GM12878 (cell line): Measurements from ENCODE around the gene CKB. TPM values are rescaled to one million over a fixed set of nuclear protein-coding genes. Genes with fewer than 3 reads are reported as not detected.

Experiments
- ATAC-seq: fragments of 200-7000 bp; cut with Tn5 transposase; 3 replicates; pipeline ENCODE4 v1.9.1; 2020; ENCODE audit warnings: mild to moderate bottlenecking, moderate library complexity
- BruUV-seq: library from RNA; stranded (reverse); fragments of 400-500 nt; replicated peaks from 2 replicates; lab custom pipeline; 2021; lab: Mats Ljungman, UMichigan
- CTCF ChIA-PET: fragments of 300-600 bp; sonication (Branson Sonifier 250); formaldehyde crosslinking; extraction: SDS; loops from one replicate; lab custom pipeline; 2021; ENCODE audit warnings: inconsistent platforms; lab: Yijun Ruan, JAX
- POLR2A ChIA-PET: fragments of 350-600 bp; formaldehyde crosslinking; extraction: SDS; loops from one replicate; lab custom pipeline; 2021; ENCODE audit warnings: inconsistent platforms; lab: Charles Lee
- RAD21 ChIA-PET: fragments of 300-600 bp; sonication (Branson Sonifier 250); formaldehyde crosslinking; loops from one replicate; lab custom pipeline; 2023; ENCODE audit warnings: antibody characterized with exemption; ENCODE audit not compliant: unreplicated experiment; lab: Charles Lee
- SMC1A ChIA-PET: fragments of 300-600 bp; sonication (Branson Sonifier 250); formaldehyde crosslinking; loops from one replicate; lab custom pipeline; 2023; ENCODE audit not compliant: unreplicated experiment, uncharacterized antibody; lab: Charles Lee
- DNase-seq: peaks from one replicate; pipeline ENCODE4 v3.0.0-alpha.2; 2011; ENCODE audit warnings: low read depth, low spot score
- FAIRE-seq: peaks from 3 replicates; lab custom pipeline; 2011; peaks lifted over from hg19 to GRCh38; lab: Jason Lieb, UNC
- H2AFZ ChIP-seq: 2 replicates; pipeline ENCODE4 v1.6.0; 2011; ENCODE audit warnings: low read depth, low read length, control low read depth; ENCODE audit not compliant: control insufficient read depth
- H3K27ac ChIP-seq: 2 replicates; pipeline ENCODE4 v1.5.1; 2011; ENCODE audit warnings: control low read depth; ENCODE audit not compliant: control insufficient read depth, insufficient read depth
- H3K27me3 ChIP-seq, 2 experiments: replicated peaks in 1 of 2; 2 replicates each; pipeline versions ENCODE4 v1.6.0 to v1.6.1; 2011; ENCODE audit warnings: low read length in 1 of 2; ENCODE audit not compliant: control insufficient read depth in 2 of 2, insufficient read depth in 2 of 2
- H3K36me3 ChIP-seq, 2 experiments: 2 replicates each; pipeline ENCODE4 v1.5.1; 2011; ENCODE audit warnings: low read length in 1 of 2; ENCODE audit not compliant: control insufficient read depth in 2 of 2, insufficient read depth in 2 of 2
- H3K4me1 ChIP-seq: 2 replicates; pipeline ENCODE4 v1.6.1; 2011; ENCODE audit warnings: mild to moderate bottlenecking, low read length, moderate library complexity, mixed read lengths; ENCODE audit not compliant: control insufficient read depth, insufficient read depth
- H3K4me2 ChIP-seq: 2 replicates; pipeline ENCODE4 v1.6.0; 2011; ENCODE audit warnings: control low read depth; ENCODE audit not compliant: control insufficient read depth, insufficient read depth
- H3K4me3 ChIP-seq: fragments of 200-600 bp; sonication (generic); 2 replicates; pipeline ENCODE4 v1.5.1; 2016
- H3K79me2 ChIP-seq: 2 replicates; pipeline ENCODE4 v1.6.0; 2011; ENCODE audit warnings: low read length; ENCODE audit not compliant: control insufficient read depth, insufficient read depth
- H3K9ac ChIP-seq: 2 replicates; pipeline ENCODE4 v1.8.0; 2011; ENCODE audit warnings: low read length, control low read depth, mixed read lengths; ENCODE audit not compliant: control insufficient read depth, insufficient read depth
- H3K9me3 ChIP-seq: replicated peaks from 3 replicates; pipeline ENCODE4 v1.5.1; 2011; ENCODE audit warnings: mild to moderate bottlenecking, low read length; ENCODE audit not compliant: control insufficient read depth, insufficient read depth
- H4K20me1 ChIP-seq: 2 replicates; pipeline ENCODE4 v1.6.0; 2011; ENCODE audit not compliant: control insufficient read depth, insufficient read depth
- CBFB ChIP-seq: IDR thresholded peaks from 2 replicates; pipeline ENCODE4 v1.6.1; 2016; ENCODE audit warnings: antibody characterized with exemption, low read depth
- CBX5 ChIP-seq: sonication (generic); IDR thresholded peaks from 2 replicates; pipeline ENCODE4 v1.6.1; 2016; ENCODE audit warnings: low read depth, moderate library complexity, mild to moderate bottlenecking, inconsistent platforms
- CEBPZ ChIP-seq: fragments of 150-350 bp; IDR thresholded peaks from 2 replicates; pipeline ENCODE4 v1.6.1; 2016; ENCODE audit warnings: low read depth, low read length
- CHD1 ChIP-seq: IDR thresholded peaks from 2 replicates; pipeline ENCODE4 v1.6.1; 2012; ENCODE audit warnings: low read depth, low read length, improper control_type of control experiment
- CREM ChIP-seq: IDR thresholded peaks from 2 replicates; pipeline ENCODE4 v1.6.1; 2014; ENCODE audit warnings: antibody characterized with exemption, low read depth
- HSF1 ChIP-seq: fragments of 150-350 bp; IDR thresholded peaks from 2 replicates; pipeline ENCODE4 v1.6.1; 2014; ENCODE audit warnings: mild to moderate bottlenecking, low read depth, low read length
- MTA2 ChIP-seq: fragments of 450-650 bp; IDR thresholded peaks from 2 replicates; pipeline ENCODE4 v1.6.1; 2016; ENCODE audit warnings: low read depth, mild to moderate bottlenecking, moderate library complexity
- NFXL1 ChIP-seq: fragments of 450-650 bp; IDR thresholded peaks from 2 replicates; pipeline ENCODE4 v1.6.1; 2017; ENCODE audit warnings: antibody characterized with exemption, mild to moderate bottlenecking, borderline replicate concordance
- NRF1 ChIP-seq: conservative IDR thresholded peaks from 2 replicates; pipeline ENCODE4 v1.6.1; 2011; ENCODE audit warnings: mild to moderate bottlenecking, low read depth, low read length, improper control_type of control experiment
- PAX8 ChIP-seq: fragments of 450-650 bp; IDR thresholded peaks from 2 replicates; pipeline ENCODE4 v1.6.1; 2017; ENCODE audit warnings: mild to moderate bottlenecking, moderate library complexity
- SMC3 ChIP-seq: IDR thresholded peaks from 2 replicates; pipeline ENCODE4 v1.6.1; 2011; ENCODE audit warnings: low read length, improper control_type of control experiment, borderline replicate concordance
- SRF ChIP-seq, 2 experiments: IDR thresholded peaks; 2 replicates each; pipeline ENCODE4 v1.6.1; 2011; ENCODE audit warnings: low read depth in 2 of 2, low read length in 2 of 2, mild to moderate bottlenecking in 1 of 2, moderate library complexity in 1 of 2
- USF1 ChIP-seq: IDR thresholded peaks from 2 replicates; pipeline ENCODE4 v1.6.1; 2011; ENCODE audit warnings: borderline replicate concordance, low read depth, mild to moderate bottlenecking, moderate library complexity, mixed read lengths, low read length; ENCODE audit not compliant: insufficient read depth; ENCODE audit errors: extremely low read length
- USF2 ChIP-seq: IDR thresholded peaks from 2 replicates; pipeline ENCODE4 v1.6.1; 2011; ENCODE audit warnings: low read depth, low read length, improper control_type of control experiment, borderline replicate concordance
- ZNF274 ChIP-seq: IDR thresholded peaks from one replicate; pipeline ENCODE4 v1.8.0; 2011; ENCODE audit not compliant: insufficient read length, insufficient read depth
- WGBS: methylation state at CpG from one replicate; pipeline ENCODE4 v1.1.6; 2016; ENCODE audit warnings: low lambda C conversion rate; ENCODE audit not compliant: insufficient replicate concordance, insufficient coverage; ENCODE audit errors: missing lambda C conversion rate; 5-methylcytosine and 5-hydroxymethylcytosine counted together
- in situ Hi-C: fragments of 300-500 bp; cut with MboI; formaldehyde crosslinking; loops from 9 replicates; pipeline ENCODE4 v1.14.3; 2018; ENCODE audit warnings: mixed read lengths
- intact Hi-C: fragments of 100-400 bp; cut with micrococcal nuclease; formaldehyde crosslinking; loops from one replicate; pipeline ENCODE4 v1.14.2; 2022; ENCODE audit not compliant: unreplicated experiment
- polyA plus RNA-seq, 11 experiments: library from polyadenylated mRNA; depleted of rRNA in 4 of 11; unstranded in 6 of 11; stranded (reverse) in 5 of 11; fragments of >200 nt; fragmentation: Nextera tagmentation in 4 of 11; fragmentation: Illumina TruSeq in 1 of 11; extraction: Ambion mirVana in 4 of 11; extraction: Trizol in 1 of 11; gene quantifications; 1 replicate in 1 of 11; 2 replicates in 10 of 11; pipeline versions ENCODE4 v1.2.1 to v1.2.3, GENCODE V29; 2011 to 2016; ENCODE audit warnings: inconsistent platforms in 2 of 11, missing spikeins in 2 of 11, low read depth in 1 of 11
- total RNA-seq, 4 experiments: library from RNA; depleted of rRNA in 3 of 4; stranded (reverse); fragments of >200 nt in 3 of 4; fragmentation: Illumina TruSeq in 1 of 4; extraction: Trizol in 1 of 4; gene quantifications; 2 replicates each; pipeline versions ENCODE4 v1.2.1 to v1.2.3, GENCODE V29; 2013 to 2021

CKB gene
- total and polyA plus RNA-seq, 10 of the 15 experiments (the other 5 are each of a cell fraction or from before 2014, with no cell fraction given) = 0.40 to 6.1 (median 2.3) TPM

GRCh38 chr14:103488071-103488470, 34.6 kb downstream of the CKB start (continued):
- TF ChIP-seq CREM = no peak
- no peak for TF ChIP-seq MTA2
- TF ChIP-seq USF1 = no peak
- no peak for TF ChIP-seq HSF1
- no peak for TF ChIP-seq USF2
- TF ChIP-seq CBFB = no peak

GRCh38 chr14:103485504-103485903, 37.1 kb downstream of the CKB start:
- no peak for FAIRE-seq
- SMC1A ChIA-PET = interaction anchor here (0.8 kb wide), 1 partner anchor 14 kb away, joined by 3 read pairs; no protein-coding TSS in a partner anchor
- H3K36me3 ChIP-seq = peaks cover 1 to 14% of the 10 kb centered on the region in 2 experiments
- TF ChIP-seq SRF (IDR thresholded peaks at IDR 0.05; ENCODE audit: low read depth in 2 of 2, low read length in 2 of 2) (no peak), PAX8 (no peak), ZNF274 (no peak), CEBPZ (no peak), CHD1 (no peak), NFXL1 (no peak), USF2 (no peak), CBX5 (no peak), NRF1 (no peak), MTA2 (no peak), SMC3 (no peak)

More at GRCh38 chr14:103485504-103485903, 37.1 kb downstream of the CKB start:
- H3K27ac ChIP-seq = no peak overlapping the region
- WGBS = 100% methylated on average over 2 of the region's 2 CpGs
- no peak overlapping the region for H3K9ac ChIP-seq
- H3K4me1 ChIP-seq = peaks cover 3% of the 10 kb centered on the region; the same call in 1 of the 2 replicates
- H3K4me3 ChIP-seq = no peak overlapping the region
- ATAC-seq (no peak), DNase-seq (no peak)
- H3K79me2 ChIP-seq = no peaks in the 10 kb centered on the region
- intact Hi-C loops = no loop called here
- no peaks in the 10 kb centered on the region for H3K9me3 ChIP-seq
- CTCF ChIA-PET = interaction anchor here (1.0 to 1.1 kb wide), 2 partner anchors 8 to 95 kb away, joined by 3 to 5 read pairs; no protein-coding TSS in a partner anchor
- RAD21 ChIA-PET = no interaction called here
- no peak overlapping the region for H3K4me2 ChIP-seq
- BruUV-seq = no TSS peak
- no peak overlapping the region for H2AFZ ChIP-seq
- no peaks in the 10 kb centered on the region for H3K27me3 ChIP-seq
- in situ Hi-C loops = no loop called here
- POLR2A ChIA-PET = no interaction called here
- H4K20me1 ChIP-seq = no peaks in the 10 kb centered on the region
